Lung (tissue), 13 donors: ENCODE measurements around the gene BIRC3. TPM values are rescaled to one million over a fixed set of nuclear protein-coding genes. Genes with fewer than 3 reads are reported as not detected.

ENCODE experiments used
- ATAC-seq: fragments of 200-7000 bp; cut with Tn5 transposase; one replicate; pipeline ENCODE4 v1.9.1; 2020; ENCODE audit warnings: moderate number of reproducible peaks; ENCODE audit not compliant: insufficient read depth, low FRiP score
- DNase-seq, 3 donors: peaks; one replicate each; pipeline ENCODE4 v3.0.0-alpha.2; 2013 to 2017
- H3K27ac ChIP-seq, 2 donors: one replicate each; pipeline ENCODE4 v1.5.1; 2013; ENCODE audit warnings: mild to moderate bottlenecking in 2 of 2, moderate library complexity in 2 of 2, control low read depth in 1 of 2, inconsistent platforms in 1 of 2, low read depth in 1 of 2, low read length in 1 of 2
- H3K27me3 ChIP-seq, 3 donors: one replicate each; pipeline ENCODE4 v1.5.1; 2013; ENCODE audit warnings: low read length in 2 of 3; ENCODE audit not compliant: control insufficient read depth in 3 of 3, insufficient read depth in 3 of 3
- H3K36me3 ChIP-seq, 4 donors: one replicate each; pipeline ENCODE4 v1.5.1; 2013; ENCODE audit warnings: low read length in 4 of 4, mild to moderate bottlenecking in 1 of 4, moderate library complexity in 1 of 4; ENCODE audit not compliant: control insufficient read depth in 4 of 4, insufficient read depth in 4 of 4
- H3K4me1 ChIP-seq, 5 donors: one replicate each; pipeline ENCODE4 v1.5.1; 2013; ENCODE audit warnings: low read length in 5 of 5, mild to moderate bottlenecking in 2 of 5, moderate library complexity in 1 of 5; ENCODE audit not compliant: control insufficient read depth in 5 of 5, insufficient read depth in 5 of 5
- H3K4me3 ChIP-seq: one replicate; pipeline ENCODE4 v1.5.1; 2013; ENCODE audit warnings: mild to moderate bottlenecking, control low read depth, moderate library complexity
- H3K9ac ChIP-seq, 2 donors: one replicate each; pipeline ENCODE4 v1.5.1; 2013; ENCODE audit warnings: low read length in 2 of 2, control low read depth in 1 of 2; ENCODE audit not compliant: insufficient read depth in 1 of 2
- H3K9me3 ChIP-seq, 4 donors: one replicate each; pipeline ENCODE4 v1.5.1; 2013; ENCODE audit warnings: low read length in 3 of 4, mild to moderate bottlenecking in 1 of 4, moderate library complexity in 1 of 4; ENCODE audit not compliant: control insufficient read depth in 4 of 4, insufficient read depth in 3 of 4
- CTCF ChIP-seq: IDR thresholded peaks from 2 replicates; pipeline ENCODE4 v1.5.1; 2012; ENCODE audit warnings: mild to moderate bottlenecking; ENCODE audit errors: control extremely low read depth, extremely low read depth
- WGBS, 2 donors: extraction: QIAGEN DNeasy Blood & Tissue Kit; methylation state at CpG; one replicate each; pipeline ENCODE4 v1.1.7; 2013; 5-methylcytosine and 5-hydroxymethylcytosine counted together
- polyA plus RNA-seq, 2 donors: library from polyadenylated mRNA; stranded (reverse); fragments of 200-250 nt; gene quantifications; one replicate each; pipeline ENCODE4 v1.2.1, GENCODE V29; 2013
- small RNA-seq: library from RNA; depleted of rRNA; stranded (forward); fragments of <200 nt; gene quantifications from one replicate; pipeline ENCODE3, GENCODE V24; 2014; ENCODE audit warnings: low replicate concordance
- total RNA-seq, 2 donors: library from RNA; depleted of rRNA in 1 of 2; stranded (reverse); fragments of >200 nt in 1 of 2; gene quantifications; one replicate each; pipeline ENCODE4 v1.2.1, GENCODE V29; 2014 to 2021
- donor health status: control.
- donor health status: control.
- donor health status: Bipolar disorder and iron deficiency.
- donor health status: healthy.
- donor health status: DM: yes; HTN: yes; CAD: no.

BIRC3 gene
- total and polyA plus RNA-seq, 4 donors, result 8.7 to 61.0 (median 32.3) TPM

- TF ChIP-seq CTCF, result no peak
- WGBS, 2 donors, result 41 to 65% methylated on average over 5 of the region's 5 CpGs
- Histone ChIP-seq H3K9ac (no peak overlapping the region), H3K4me3 (no peak overlapping the region), H3K27ac (peak overlapping the region in 1 of 2 donors; percentile 63), H3K9me3 (no peaks in the 10 kb centered on the region), H3K4me1 (peaks cover 0 to 8% (median 3%) of the 10 kb centered on the region in 5 donors), H3K36me3 (peaks cover 10 to 23% (median 17%) of the 10 kb centered on the region in 4 donors), H3K27me3 (no peaks in the 10 kb centered on the region)
- ATAC-seq, result no peak
- no peak for DNase-seq
These were observed 68.1 kb downstream of the BIRC3 start for GRCh38 chr11:102385085-102386007.

- no peak for ATAC-seq
These were observed 69.0 kb downstream of the BIRC3 start for GRCh38 chr11:102386136-102386734.

GRCh38 chr11:102387043-102387781 is 69.9 kb downstream of the BIRC3 start:
- Histone ChIP-seq H3K27ac (no peak overlapping the region), H3K4me1 (peaks cover 0 to 8% (median 3%) of the 10 kb centered on the region in 5 donors), H3K27me3 (no peaks in the 10 kb centered on the region), H3K4me3 (no peak overlapping the region), H3K9ac (no peak overlapping the region), H3K9me3 (no peaks in the 10 kb centered on the region), H3K36me3 (peaks cover 11 to 25% (median 22%) of the 10 kb centered on the region in 4 donors)
- DNase-seq, result no peak
- ATAC-seq, result no peak
- 95 to 96% methylated on average over 8 of the region's 8 CpGs for WGBS, 2 donors
- TF ChIP-seq CTCF, result no peak

More at GRCh38 chr11:102386136-102386734, 69.0 kb downstream of the BIRC3 start:
- no peak for TF ChIP-seq CTCF
- no peak for DNase-seq
- no peak overlapping the region for H3K4me3 ChIP-seq
- no peaks in the 10 kb centered on the region for H3K9me3 ChIP-seq
- no peaks in the 10 kb centered on the region for H3K27me3 ChIP-seq
- WGBS, 2 donors, result 93 to 94% methylated on average over 2 of the region's 2 CpGs
- no peak overlapping the region for H3K27ac ChIP-seq
- peaks cover 13 to 20% (median 18%) of the 10 kb centered on the region in 4 donors for H3K36me3 ChIP-seq
- H3K4me1 ChIP-seq, result peaks cover 0 to 8% (median 3%) of the 10 kb centered on the region in 5 donors
- H3K9ac ChIP-seq, result no peak overlapping the region

Small RNAs within 50 kb of the gene (small RNA-seq; reads per million reads assigned to genes)
- gene AP000942.3, result not detected
- gene AP000942.4, result not detected
- not detected for gene RNU6-952P

Other genes starting within 250 kb of the BIRC3 start
- gene YAP1, start 207.0 kb upstream of the BIRC3 start, total RNA-seq, result 100 to 1,000 TPM; 120 to 257 TPM
- 10 to 100 TPM; 29.5 to 41.2 TPM for gene YAP1, start 207.0 kb upstream of the BIRC3 start, polyA plus RNA-seq
- 10 to 100 TPM; 31.0 to 99.9 TPM for gene BIRC2, start 29.7 kb downstream of the BIRC3 start, total RNA-seq
- gene BIRC2, start 29.7 kb downstream of the BIRC3 start, polyA plus RNA-seq, result 10 to 100 TPM; 16.7 to 26.7 TPM
- gene TMEM123, start 135.3 kb downstream of the BIRC3 start, total RNA-seq, result 100 to 1,000 TPM; 117 to 245 TPM
- 10 to 100 TPM; 53.6 to 83.5 TPM for gene TMEM123, start 135.3 kb downstream of the BIRC3 start, polyA plus RNA-seq
- 100 to 1,000 TPM in 1 of 2 donors, 10 to 100 TPM in 1; 30.4 to 433 TPM for gene MMP7, start 213.3 kb downstream of the BIRC3 start, total RNA-seq
- 10 to 100 TPM; 17.9 to 21.9 TPM for gene MMP7, start 213.3 kb downstream of the BIRC3 start, polyA plus RNA-seq